Measurements from ENCODE around the gene LCN6. TPM values are rescaled to one million over a fixed set of nuclear protein-coding genes. Genes with fewer than 3 reads are reported as not detected.

Gene LCN6
- total RNA-seq, 6 experiments from 2014 or later: 0.26 to 0.63 TPM; not detected in 4

GRCh38 chr9:136694163-136694871 is 54.0 kb downstream of the LCN6 start:
- Histone ChIP-seq H3K9me3 (no peaks in the 10 kb centered on the region), H3K4me3 (no peak overlapping the region), H3K27me3 (no peaks in the 10 kb centered on the region), H3K27ac (peak overlapping the region in 1 of 3 donors; percentile 71), H3K36me3 (no peaks in the 10 kb centered on the region), H3K4me1 (peaks cover 0 to 82% (median 42%) of the 10 kb centered on the region in 4 donors)
- WGBS (ENCODE audit: insufficient coverage, low coverage, low lambda C conversion rate, missing lambda C conversion rate): 14% methylated on average over 4 of the region's 32 CpGs
- intact Hi-C loops (cut with DNase I): no loop called here
- TF ChIP-seq POLR2A (IDR thresholded peaks at IDR 0.05) (no peak), CTCF (IDR thresholded peaks at IDR 0.05) (peak; percentile 76 to 84 (median 81))
- ATAC-seq (peak; percentile 41 to 57 (median 46)), DNase-seq (peak; percentile 79 to 84 (median 82))

Small RNA genes lying within 50 kb of the gene (microRNA-seq; reads per million reads assigned to microRNA genes)
- gene MIR6722: 0 reads per million in 2 donors

Small RNA genes lying within 50 kb of the gene (small RNA-seq; reads per million reads assigned to genes)
- 0 reads per million in 2 experiments for gene ATP6V1G1P3
- 0 reads per million in 2 experiments for gene MIR6722

Other genes starting within 250 kb of the LCN6 start
- gene NOTCH1, start 202.5 kb downstream of the LCN6 start, total RNA-seq: 10 to 100 TPM; 17.4 to 26.2 (median 19.3) TPM
- 10 to 100 TPM; 26.7 to 54.2 (median 45.8) TPM for gene EGFL7, start 85.6 kb downstream of the LCN6 start, total RNA-seq
- 100 to 1,000 TPM; 117 to 379 (median 184) TPM for gene AGPAT2, start 61.1 kb downstream of the LCN6 start, total RNA-seq
- 1 to 10 TPM; 1.4 to 7.7 (median 5.1) TPM for gene DIPK1B, start 36.0 kb downstream of the LCN6 start, total RNA-seq
- gene LCN10, start 5.6 kb downstream of the LCN6 start, total RNA-seq: under 1 TPM in 4 of 6 experiments, not detected in 2; 0.23 to 0.81 (median 0.32) TPM
- not detected for gene LCN8, start 9.7 kb upstream of the LCN6 start, total RNA-seq
- gene LCN15, start 16.0 kb upstream of the LCN6 start, total RNA-seq: not detected
- gene TMEM141, start 42.8 kb upstream of the LCN6 start, total RNA-seq: 100 to 1,000 TPM in 1 of 6 experiments, 10 to 100 TPM in 5; 46.5 to 105 (median 56.7) TPM
- 1 to 10 TPM in 2 of 6 experiments, under 1 TPM in 3, not detected in 1; 0.43 to 1.2 (median 0.74) TPM for gene CCDC183, start 47.8 kb upstream of the LCN6 start, total RNA-seq
- 10 to 100 TPM in 4 of 6 experiments, 1 to 10 TPM in 2; 8.0 to 14.8 (median 12.4) TPM for gene RABL6, start 59.4 kb upstream of the LCN6 start, total RNA-seq
- 1 to 10 TPM; 1.7 to 2.8 (median 2.6) TPM for gene AJM1, start 94.0 kb upstream of the LCN6 start, total RNA-seq
- gene PHPT1, start 100.9 kb upstream of the LCN6 start, total RNA-seq: 10 to 100 TPM; 30.5 to 66.6 (median 49.3) TPM
- 10 to 100 TPM in 4 of 6 experiments, 1 to 10 TPM in 2; 5.7 to 27.9 (median 22.5) TPM for gene MAMDC4, start 103.8 kb upstream of the LCN6 start, total RNA-seq
- 100 to 1,000 TPM; 216 to 486 (median 227) TPM for gene EDF1, start 117.8 kb upstream of the LCN6 start, total RNA-seq
- gene TRAF2, start 138.0 kb upstream of the LCN6 start, total RNA-seq: 1 to 10 TPM; 5.8 to 8.8 (median 7.1) TPM
- 100 to 1,000 TPM in 3 of 6 experiments, 10 to 100 TPM in 3; 84.0 to 290 (median 97.4) TPM for gene FBXW5, start 196.2 kb upstream of the LCN6 start, total RNA-seq
- gene C8G, start 196.7 kb upstream of the LCN6 start, total RNA-seq: 100 to 1,000 TPM; 248 to 755 (median 453) TPM
- 10 to 100 TPM in 5 of 6 experiments, 1 to 10 TPM in 1; 2.7 to 36.4 (median 20.3) TPM for gene LCN12, start 203.7 kb upstream of the LCN6 start, total RNA-seq
- 10 to 100 TPM in 2 of 6 experiments, 1 to 10 TPM in 4; 4.3 to 21.9 (median 6.0) TPM for gene PTGDS, start 229.0 kb upstream of the LCN6 start, total RNA-seq
- gene LCNL1, start 234.5 kb upstream of the LCN6 start, total RNA-seq: not detected
- 10 to 100 TPM; 13.8 to 34.5 (median 23.3) TPM for gene PAXX, start 243.9 kb upstream of the LCN6 start, total RNA-seq
- gene CLIC3, start 248.0 kb upstream of the LCN6 start, total RNA-seq: under 1 TPM in 2 of 6 experiments, not detected in 4; 0.37 to 0.51 TPM

Measured in right lobe of liver (tissue), 6 donors.